ENCODE results near the gene ATP12A.
A peak's percentile ranks its signal among the peaks of the same experiment; 100 is the strongest.
"Not testable (repeated sequence)": the region's sequence is repeated elsewhere in the genome, so short reads cannot be mapped to it uniquely, and the experiment has no call there.

The ATP12A gene

GRCh38 chr13:24727731-24728601 is 47.8 kb downstream of the ATP12A start:
- DNase-seq (ENCODE audit: low spot score) = peak; percentile 77

- not testable (repeated sequence) for DNase-seq (ENCODE audit: low spot score)
These were observed 50.8 kb downstream of the ATP12A start for GRCh38 chr13:24730873-24731567.

GRCh38 chr13:24734950-24735349 is 54.7 kb downstream of the ATP12A start:
- no peak for DNase-seq (ENCODE audit: low spot score)

GRCh38 chr13:24737042-24737441 is 56.8 kb downstream of the ATP12A start:
- DNase-seq (ENCODE audit: low spot score) = no peak

GRCh38 chr13:24738366-24738847 is 58.2 kb downstream of the ATP12A start:
- no peak for DNase-seq (ENCODE audit: low spot score)

GRCh38 chr13:24740014-24740890 is 60.0 kb downstream of the ATP12A start:
- no peak for DNase-seq (ENCODE audit: low spot score)

GRCh38 chr13:24741016-24741662 is 60.9 kb downstream of the ATP12A start:
- no peak for DNase-seq (ENCODE audit: low spot score)

GRCh38 chr13:24741791-24742190 is 61.6 kb downstream of the ATP12A start:
- no peak for DNase-seq (ENCODE audit: low spot score)

- DNase-seq (ENCODE audit: low spot score) = no peak
These were observed 62.1 kb downstream of the ATP12A start for GRCh38 chr13:24742294-24742693.

- DNase-seq (ENCODE audit: low spot score) = no peak
These were observed 62.8 kb downstream of the ATP12A start for GRCh38 chr13:24742977-24743376.

- no peak for DNase-seq (ENCODE audit: low spot score)
These were observed 64.0 kb downstream of the ATP12A start for GRCh38 chr13:24744247-24744646.

GRCh38 chr13:24745516-24745860 is 65.3 kb downstream of the ATP12A start:
- DNase-seq (ENCODE audit: low spot score) = no peak

- no peak for DNase-seq (ENCODE audit: low spot score)
These were observed 65.8 kb downstream of the ATP12A start for GRCh38 chr13:24745861-24746617.

GRCh38 chr13:24746618-24747247 is 66.5 kb downstream of the ATP12A start:
- no peak for DNase-seq (ENCODE audit: low spot score)

GRCh38 chr13:24747248-24748060 is 67.2 kb downstream of the ATP12A start:
- peak; percentile 41 for DNase-seq (ENCODE audit: low spot score)

- DNase-seq (ENCODE audit: low spot score) = no peak
These were observed 67.8 kb downstream of the ATP12A start for GRCh38 chr13:24748061-24748400.

GRCh38 chr13:24759197-24759596 is 79.0 kb downstream of the ATP12A start:
- no peak for DNase-seq (ENCODE audit: low spot score)
